Neural progenitor cell (in vitro differentiated cells): ENCODE measurements around the gene ZMYND8.

Experiments
- CTCF ChIP-seq: fragments of 200-600 bp; sonication (generic); IDR thresholded peaks from 2 replicates; pipeline ENCODE4 v1.5.1; 2017; ENCODE audit warnings: antibody characterized with exemption, mild to moderate bottlenecking
- EZH2phosphoT487 ChIP-seq: fragments of 200-600 bp; sonication (generic); IDR thresholded peaks from 2 replicates; pipeline ENCODE4 v1.6.1; 2017; ENCODE audit warnings: antibody characterized with exemption

- TF ChIP-seq CTCF (no peak), EZH2phosphoT487 (no peak)
Measured at GRCh38 chr20:47263080-47263464, 93.4 kb downstream of the ZMYND8 start.
